Fibroblast of skin of scalp (primary cell): Measurements from ENCODE around the gene SPOP.
"Not testable (repeated sequence)": the region's sequence is repeated elsewhere in the genome, so short reads cannot be mapped to it uniquely, and the experiment has no call there.

Experiments used
- DNase-seq: peaks from one replicate; pipeline ENCODE4 v3.0.0-alpha.2; 2013

SPOP gene

GRCh38 chr17:49695698-49696232 is 17.9 kb upstream of the SPOP start:
- DNase-seq = no peak

GRCh38 chr17:49694847-49695697 is 17.2 kb upstream of the SPOP start:
- peak; percentile 15 for DNase-seq

- DNase-seq = no peak
Observed at GRCh38 chr17:49692751-49693150, 14.9 kb upstream of the SPOP start.

GRCh38 chr17:49691677-49692191 is 13.8 kb upstream of the SPOP start:
- no peak for DNase-seq

GRCh38 chr17:49691086-49691676 is 13.3 kb upstream of the SPOP start:
- DNase-seq = peak; percentile 25

- no peak for DNase-seq
Observed at GRCh38 chr17:49690256-49690655, 12.4 kb upstream of the SPOP start.

GRCh38 chr17:49688848-49689247 is 11.0 kb upstream of the SPOP start:
- DNase-seq = no peak

- DNase-seq = peak; percentile 42
Observed at GRCh38 chr17:49687878-49688491, 10.1 kb upstream of the SPOP start.

GRCh38 chr17:49681106-49681979 is 3.4 kb upstream of the SPOP start:
- no peak for DNase-seq

- no peak for DNase-seq
Observed at GRCh38 chr17:49680314-49680713, 2.4 kb upstream of the SPOP start.

- DNase-seq = peak; percentile 94
Observed at GRCh38 chr17:49677134-49677932, 564 bp downstream of the SPOP start.

- no peak for DNase-seq
Observed at GRCh38 chr17:49676276-49676868, 1.5 kb downstream of the SPOP start.

- DNase-seq = no peak
Observed at GRCh38 chr17:49674507-49674906, 3.4 kb downstream of the SPOP start.

GRCh38 chr17:49673679-49674078 is 4.2 kb downstream of the SPOP start:
- DNase-seq = not testable (repeated sequence)

- no peak for DNase-seq
Observed at GRCh38 chr17:49670641-49671040, 7.3 kb downstream of the SPOP start.

- DNase-seq = no peak
Observed at GRCh38 chr17:49670002-49670401, 7.9 kb downstream of the SPOP start.

- DNase-seq = no peak
Observed at GRCh38 chr17:49667854-49668253, 10.0 kb downstream of the SPOP start.

- DNase-seq = no peak
Observed at GRCh38 chr17:49664706-49665211, 13.1 kb downstream of the SPOP start.

GRCh38 chr17:49659661-49660382 is 18.1 kb downstream of the SPOP start:
- DNase-seq = no peak

- no peak for DNase-seq
Observed at GRCh38 chr17:49656247-49656646, 21.6 kb downstream of the SPOP start.
